CD4-positive, alpha-beta T cell treated with Interleukin-2 at 100 ng/mL for 4 hours (primary cell): ENCODE results near the gene DACH1.

Source experiments
- DNase-seq: peaks from one replicate; pipeline ENCODE4 v3.0.0-alpha.2; 2020; ENCODE audit warnings: low spot score

The DACH1 gene

GRCh38 chr13:71489041-71489440 is 378.0 kb downstream of the DACH1 start:
- no peak for DNase-seq

- DNase-seq = no peak
Observed at GRCh38 chr13:71488201-71488600, 378.8 kb downstream of the DACH1 start.

- no peak for DNase-seq
Observed at GRCh38 chr13:71485913-71486312, 381.1 kb downstream of the DACH1 start.

- DNase-seq = no peak
Observed at GRCh38 chr13:71483733-71484132, 383.3 kb downstream of the DACH1 start.

- DNase-seq = no peak
Observed at GRCh38 chr13:71481501-71481900, 385.5 kb downstream of the DACH1 start.

- DNase-seq = no peak
Observed at GRCh38 chr13:71481046-71481445, 386.0 kb downstream of the DACH1 start.

GRCh38 chr13:71477735-71478134 is 389.3 kb downstream of the DACH1 start:
- DNase-seq = no peak

GRCh38 chr13:71474936-71475335 is 392.1 kb downstream of the DACH1 start:
- DNase-seq = no peak

- DNase-seq = no peak
Observed at GRCh38 chr13:71469626-71470025, 397.4 kb downstream of the DACH1 start.

GRCh38 chr13:71464686-71465085 is 402.3 kb downstream of the DACH1 start:
- no peak for DNase-seq

- DNase-seq = no peak
Observed at GRCh38 chr13:71461892-71462291, 405.1 kb downstream of the DACH1 start.

- DNase-seq = no peak
Observed at GRCh38 chr13:71460211-71460610, 406.8 kb downstream of the DACH1 start.

GRCh38 chr13:71459708-71460107 is 407.3 kb downstream of the DACH1 start:
- DNase-seq = no peak

- DNase-seq = no peak
Observed at GRCh38 chr13:71457645-71458044, 409.4 kb downstream of the DACH1 start.

GRCh38 chr13:71456136-71456535 is 410.9 kb downstream of the DACH1 start:
- no peak for DNase-seq

- DNase-seq = no peak
Observed at GRCh38 chr13:71454509-71454908, 412.5 kb downstream of the DACH1 start.

GRCh38 chr13:71448080-71448630 is 418.8 kb downstream of the DACH1 start:
- DNase-seq = no peak

- DNase-seq = no peak
Observed at GRCh38 chr13:71437704-71438103, 429.3 kb downstream of the DACH1 start.

- DNase-seq = no peak
Observed at GRCh38 chr13:71430681-71431080, 436.3 kb downstream of the DACH1 start.

GRCh38 chr13:71417205-71417604 is 449.8 kb downstream of the DACH1 start:
- no peak for DNase-seq

GRCh38 chr13:71412231-71412630 is 454.8 kb downstream of the DACH1 start:
- no peak for DNase-seq

- no peak for DNase-seq
Observed at GRCh38 chr13:71408416-71408815, 458.6 kb downstream of the DACH1 start.

GRCh38 chr13:71399631-71400215 is 467.3 kb downstream of the DACH1 start:
- no peak for DNase-seq

GRCh38 chr13:71396149-71396548 is 470.9 kb downstream of the DACH1 start:
- no peak for DNase-seq
